Mucosa of gallbladder (tissue), 1 donor: ENCODE measurements around the gene TCTN3. TPM values are rescaled to one million over a fixed set of nuclear protein-coding genes. Genes with fewer than 3 reads are reported as not detected.
"Not testable (repeated sequence)": the region's sequence is repeated elsewhere in the genome, so short reads cannot be mapped to it uniquely, and the experiment has no call there.

Experiments
- DNase-seq: peaks from one replicate; pipeline ENCODE4 v3.0.0-alpha.2; 2020; ENCODE audit warnings: low spot score
- total RNA-seq: library from RNA; stranded (reverse); gene quantifications from one replicate; pipeline ENCODE4 v1.2.1, GENCODE V29; 2021
- donor health status: DM: no; HTN: no; CAD: no.

The TCTN3 gene
- total RNA-seq, 1 donor from 2014 or later, result 48.0 TPM

DNA sequence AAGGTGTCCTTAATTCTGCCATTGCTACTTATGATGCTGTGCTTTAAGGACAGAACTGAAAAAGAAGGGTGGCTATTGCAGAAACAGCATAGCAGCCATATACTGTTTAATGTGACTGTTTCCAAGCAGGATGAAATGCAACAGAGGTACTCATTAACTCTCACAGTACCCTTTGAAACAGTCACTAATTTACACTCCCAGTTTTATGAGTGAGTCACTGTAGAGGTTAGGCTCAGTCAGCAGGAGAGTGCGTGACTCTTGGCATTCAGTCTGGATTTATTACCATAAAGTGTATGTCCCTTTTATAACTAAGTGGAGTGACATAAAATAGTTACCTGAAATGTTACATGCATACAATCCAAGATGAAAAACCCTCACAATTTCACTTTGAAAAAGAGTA lies 64.9 kb downstream of the TCTN3 start:
- peak; percentile 54 for DNase-seq

DNA sequence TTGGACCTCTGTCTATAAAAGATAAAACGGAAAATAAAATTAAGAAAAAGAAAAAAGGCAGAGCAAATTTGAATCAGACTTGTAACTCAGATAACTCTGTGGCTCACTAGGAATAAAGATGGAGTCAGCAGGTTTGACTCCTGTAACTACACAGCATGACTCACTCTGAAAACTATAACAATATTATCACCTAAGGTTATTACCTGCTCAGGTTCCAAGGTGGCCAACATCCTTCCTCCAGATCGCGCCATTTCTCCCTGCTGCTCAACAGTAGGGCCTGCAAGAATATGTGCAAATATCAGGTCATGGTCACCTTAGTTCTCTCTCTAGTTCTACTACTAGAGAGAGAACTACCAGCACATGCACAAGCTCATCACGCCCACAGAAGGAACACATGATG lies 67.2 kb downstream of the TCTN3 start:
- DNase-seq, result no peak

DNA sequence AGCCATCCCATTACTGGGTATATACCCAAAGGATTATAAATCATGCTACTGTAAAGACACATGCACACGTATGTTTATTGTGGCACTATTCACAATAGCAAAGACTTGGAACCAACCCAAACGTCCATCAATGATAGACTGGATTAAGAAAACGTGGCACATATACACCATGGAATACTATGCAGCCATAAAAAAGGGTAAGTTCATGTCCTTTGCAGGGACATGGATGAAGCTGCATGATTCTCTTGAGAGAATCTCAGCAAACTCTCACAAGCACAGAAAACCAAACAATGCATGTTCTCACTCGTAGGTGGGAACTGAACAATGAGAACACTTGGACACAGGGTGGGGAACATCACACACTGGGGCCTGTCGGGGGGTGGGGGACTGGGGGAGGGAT lies 73.3 kb downstream of the TCTN3 start:
- not testable (repeated sequence) for DNase-seq

DNA sequence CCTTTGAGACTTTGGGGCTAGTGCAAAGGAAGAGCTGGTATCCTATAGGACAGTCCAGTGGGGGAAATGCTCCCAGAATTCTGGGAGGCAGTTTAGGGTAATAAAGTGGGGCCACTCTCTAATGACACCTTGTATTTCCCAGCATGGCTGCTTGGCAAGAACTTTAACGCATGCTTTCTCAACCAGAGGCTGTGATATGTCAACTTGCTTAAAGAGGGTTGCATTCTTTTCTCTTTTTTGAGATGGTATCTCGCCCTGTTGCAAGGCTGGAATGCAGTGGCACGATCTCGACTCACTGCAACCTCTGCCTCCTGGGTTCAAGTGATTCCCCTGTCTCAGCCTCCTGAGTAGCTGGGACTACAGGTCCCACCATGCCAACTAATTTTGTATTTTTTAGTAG lies 75.6 kb downstream of the TCTN3 start:
- DNase-seq, result no peak

DNA sequence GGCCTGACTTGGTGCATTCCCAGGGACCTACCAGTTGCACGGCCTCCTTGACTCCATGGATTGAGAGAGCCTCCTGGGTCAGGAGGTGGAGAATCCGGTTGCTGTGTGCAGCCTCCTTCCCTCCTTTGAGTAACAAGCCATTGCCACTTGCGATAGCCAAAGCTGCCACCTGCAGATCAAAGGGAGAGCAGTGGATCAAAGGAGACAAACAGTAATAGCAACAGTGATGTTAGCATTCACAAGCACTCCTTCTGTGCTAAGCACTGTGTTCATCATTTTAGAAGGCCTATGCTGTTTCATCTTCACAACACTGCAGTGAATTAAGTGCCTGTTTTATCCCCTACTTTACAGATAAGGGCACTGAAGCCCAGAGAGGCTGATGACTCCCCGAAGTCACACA lies 77.3 kb downstream of the TCTN3 start:
- DNase-seq, result no peak

Other genes with a start within 250 kb of the TCTN3 start
- gene SORBS1, start 132.6 kb downstream of the TCTN3 start, total RNA-seq, result 431 TPM
- 95.4 TPM for gene ALDH18A1, start 37.2 kb downstream of the TCTN3 start, total RNA-seq
- gene ENTPD1, start 62.2 kb upstream of the TCTN3 start, total RNA-seq, result 68.3 TPM
- gene CC2D2B, start 214.0 kb upstream of the TCTN3 start, total RNA-seq, result 2.9 TPM